ENCODE results near the gene MTHFD1L. TPM values are rescaled to one million over a fixed set of nuclear protein-coding genes. Genes with fewer than 3 reads are reported as not detected.

The MTHFD1L gene
- polyA plus RNA-seq, 3 donors = 0.25 to 1.3 (median 0.39) TPM

DNA sequence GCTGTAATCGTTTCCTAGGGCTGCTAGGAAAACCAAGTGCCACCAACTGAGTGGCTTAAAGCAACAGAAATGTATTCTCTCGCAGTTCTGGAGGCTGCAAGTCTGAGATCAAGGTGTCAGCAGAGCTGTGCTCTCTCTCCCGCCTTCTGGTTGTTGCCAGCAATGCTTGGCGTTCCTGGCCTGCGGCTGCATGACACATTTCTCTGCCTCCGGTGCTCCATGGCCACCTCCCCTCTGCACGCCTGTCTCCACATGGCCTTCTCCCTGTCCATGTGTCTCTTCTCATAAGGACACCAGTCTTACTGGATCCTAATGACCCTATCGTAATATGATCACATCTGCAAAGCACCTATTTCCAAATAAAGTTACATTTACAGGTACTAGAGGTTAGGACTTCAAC is 282.6 kb downstream of the MTHFD1L start:
- Histone ChIP-seq H3K27me3 (ENCODE audit: control insufficient read depth in 2 of 2, insufficient read depth in 2 of 2, low read length in 2 of 2) (no peaks in the 10 kb centered on the region), H3K36me3 (replicated peaks in 1 of 2; ENCODE audit: control insufficient read depth in 1 of 2, insufficient read depth in 2 of 2, low read length in 2 of 2) (no peaks in the 10 kb centered on the region), H4K20me1 (ENCODE audit: insufficient read depth, low read length) (no peaks in the 10 kb centered on the region), H3K9ac (ENCODE audit: insufficient read depth, low read length, poor library complexity, severe bottlenecking) (no peak overlapping the region), H3K4me3 (replicated peaks in 1 of 3; ENCODE audit: low read depth in 2 of 3, low read length in 3 of 3) (no peak overlapping the region), H2AFZ (ENCODE audit: insufficient read depth, low read depth, low read length, poor library complexity, severe bottlenecking) (no peak overlapping the region), H3K9me3 (replicated peaks in 1 of 2; ENCODE audit: control insufficient read depth in 1 of 2, insufficient read depth in 1 of 2, low read length in 2 of 2) (no peaks in the 10 kb centered on the region), H3K4me1 (ENCODE audit: control insufficient read depth in 1 of 2, insufficient read depth in 2 of 2, low read length in 2 of 2) (no peaks in the 10 kb centered on the region), H3K27ac (ENCODE audit: low read depth in 1 of 2, low read length in 2 of 2) (no peak overlapping the region), H3K79me2 (ENCODE audit: insufficient read depth, low read length) (no peaks in the 10 kb centered on the region), H3K4me2 (replicated peaks; ENCODE audit: extremely low read depth, low read length, poor library complexity, severe bottlenecking) (no peak overlapping the region)
- peaks cover 0 to 2% (median 0%) of the 10 kb centered on the region in 7 donors for H3K9me3 Mint-ChIP-seq
- no peaks in the 10 kb centered on the region for H3K36me3 Mint-ChIP-seq
- H3K4me3 Mint-ChIP-seq = no peak overlapping the region
- DNase-seq = no peak
- 95% methylated on average over 8 of the region's 8 CpGs for WGBS (ENCODE audit: insufficient coverage)
- no peaks in the 10 kb centered on the region for H3K4me1 Mint-ChIP-seq
- H3K27ac Mint-ChIP-seq = no peak overlapping the region
- intact Hi-C loops (cut with micrococcal nuclease) = no loop called here
- peaks cover 1 to 5% (median 4%) of the 10 kb centered on the region in 3 donors for H3K27me3 Mint-ChIP-seq (ENCODE audit: low read depth in 3 of 3)
- TF ChIP-seq CTCF (IDR thresholded peaks at IDR 0.05) = no peak

GRCh38 chr6:151149793-151150192 is 284.3 kb downstream of the MTHFD1L start:
- Histone ChIP-seq H4K20me1 (ENCODE audit: insufficient read depth, low read length) (no peaks in the 10 kb centered on the region), H3K27me3 (ENCODE audit: control insufficient read depth in 2 of 2, insufficient read depth in 2 of 2, low read length in 2 of 2) (no peaks in the 10 kb centered on the region), H3K9ac (ENCODE audit: insufficient read depth, low read length, poor library complexity, severe bottlenecking) (no peak overlapping the region), H3K9me3 (replicated peaks in 1 of 2; ENCODE audit: control insufficient read depth in 1 of 2, insufficient read depth in 1 of 2, low read length in 2 of 2) (no peaks in the 10 kb centered on the region), H3K4me3 (replicated peaks in 1 of 3; ENCODE audit: low read depth in 2 of 3, low read length in 3 of 3) (no peak overlapping the region), H3K4me1 (ENCODE audit: control insufficient read depth in 1 of 2, insufficient read depth in 2 of 2, low read length in 2 of 2) (no peaks in the 10 kb centered on the region), H2AFZ (ENCODE audit: insufficient read depth, low read depth, low read length, poor library complexity, severe bottlenecking) (no peak overlapping the region), H3K36me3 (replicated peaks in 1 of 2; ENCODE audit: control insufficient read depth in 1 of 2, insufficient read depth in 2 of 2, low read length in 2 of 2) (no peaks in the 10 kb centered on the region), H3K27ac (ENCODE audit: low read depth in 1 of 2, low read length in 2 of 2) (no peak overlapping the region), H3K79me2 (ENCODE audit: insufficient read depth, low read length) (no peaks in the 10 kb centered on the region), H3K4me2 (replicated peaks; ENCODE audit: extremely low read depth, low read length, poor library complexity, severe bottlenecking) (no peak overlapping the region)
- H3K36me3 Mint-ChIP-seq = no peaks in the 10 kb centered on the region
- no peak for DNase-seq
- no peaks in the 10 kb centered on the region for H3K4me1 Mint-ChIP-seq
- WGBS (ENCODE audit: insufficient coverage) = 100% methylated on average over 1 of the region's 3 CpGs
- no peak for TF ChIP-seq CTCF (IDR thresholded peaks at IDR 0.05)
- H3K27ac Mint-ChIP-seq = no peak overlapping the region
- H3K27me3 Mint-ChIP-seq (ENCODE audit: low read depth in 3 of 3) = peaks cover 4 to 7% (median 5%) of the 10 kb centered on the region in 3 donors
- intact Hi-C loops (cut with micrococcal nuclease) = no loop called here
- no peak overlapping the region for H3K4me3 Mint-ChIP-seq
- H3K9me3 Mint-ChIP-seq = peaks cover 0 to 4% (median 0%) of the 10 kb centered on the region in 7 donors

Small RNA genes within 50 kb of the gene (small RNA-seq; reads per million reads assigned to genes)
- not detected for gene RNU6-302P (ENCODE audit: insufficient read length, low read depth)

All from CD14-positive monocyte (primary cell).